Activated CD4-positive, CD25-positive, alpha-beta regulatory T cell treated with anti-CD3 and anti-CD28 coated beads, Interleukin-2, amount 50 U/mL, for 16 hours (primary cell): ENCODE data around the gene SH3PXD2A.
"Not testable (repeated sequence)": the region's sequence is repeated elsewhere in the genome, so short reads cannot be mapped to it uniquely, and the experiment has no call there.

Experiments used
- DNase-seq: peaks from one replicate; pipeline ENCODE4 v3.0.0-alpha.2; 2020; ENCODE audit warnings: low read depth, low spot score

Gene SH3PXD2A

GRCh38 chr10:103648251-103648635 lies 207.1 kb downstream of the SH3PXD2A start:
- DNase-seq = no peak

GRCh38 chr10:103646304-103646703 lies 209.1 kb downstream of the SH3PXD2A start:
- no peak for DNase-seq

GRCh38 chr10:103645141-103646054 lies 210.0 kb downstream of the SH3PXD2A start:
- no peak for DNase-seq

GRCh38 chr10:103643381-103643780 lies 212.0 kb downstream of the SH3PXD2A start:
- no peak for DNase-seq

GRCh38 chr10:103641326-103641725 lies 214.1 kb downstream of the SH3PXD2A start:
- DNase-seq = no peak

- DNase-seq = no peak
Measured at GRCh38 chr10:103640436-103641181, 214.8 kb downstream of the SH3PXD2A start.

- DNase-seq = no peak
Measured at GRCh38 chr10:103638948-103639347, 216.4 kb downstream of the SH3PXD2A start.

GRCh38 chr10:103637927-103638557 lies 217.3 kb downstream of the SH3PXD2A start:
- DNase-seq = no peak

- DNase-seq = no peak
Measured at GRCh38 chr10:103637011-103637410, 218.4 kb downstream of the SH3PXD2A start.

GRCh38 chr10:103636492-103636891 lies 218.9 kb downstream of the SH3PXD2A start:
- no peak for DNase-seq

- no peak for DNase-seq
Measured at GRCh38 chr10:103635580-103635979, 219.8 kb downstream of the SH3PXD2A start.

GRCh38 chr10:103633846-103634245 lies 221.5 kb downstream of the SH3PXD2A start:
- DNase-seq = no peak

GRCh38 chr10:103632871-103633270 lies 222.5 kb downstream of the SH3PXD2A start:
- not testable (repeated sequence) for DNase-seq

GRCh38 chr10:103632247-103632642 lies 223.1 kb downstream of the SH3PXD2A start:
- DNase-seq = no peak

- DNase-seq = no peak
Measured at GRCh38 chr10:103630156-103630555, 225.2 kb downstream of the SH3PXD2A start.

- DNase-seq = no peak
Measured at GRCh38 chr10:103629581-103629980, 225.8 kb downstream of the SH3PXD2A start.

- no peak for DNase-seq
Measured at GRCh38 chr10:103627893-103628292, 227.5 kb downstream of the SH3PXD2A start.

GRCh38 chr10:103627111-103627892 lies 228.1 kb downstream of the SH3PXD2A start:
- no peak for DNase-seq

GRCh38 chr10:103626178-103626577 lies 229.2 kb downstream of the SH3PXD2A start:
- no peak for DNase-seq

GRCh38 chr10:103622935-103623574 lies 232.3 kb downstream of the SH3PXD2A start:
- no peak for DNase-seq

GRCh38 chr10:103622286-103622685 lies 233.1 kb downstream of the SH3PXD2A start:
- DNase-seq = no peak
